Uterus (tissue), 4 donors: ENCODE results near the gene HOXA9. TPM values are rescaled to one million over a fixed set of nuclear protein-coding genes. Genes with fewer than 3 reads are reported as not detected.

Experiments
- DNase-seq, 2 donors: peaks; one replicate each; pipeline ENCODE4 v3.0.0-alpha.2; 2019 to 2020
- H3K27ac ChIP-seq, 2 donors: fragments of 200-600 bp; sonication (generic); 1 replicate in 1 of 2; 2 replicates in 1 of 2; pipeline ENCODE4 v1.5.1; 2016 to 2018
- H3K27me3 ChIP-seq, 2 donors: fragments of 200-600 bp; sonication (generic); one replicate each; pipeline ENCODE4 v1.5.1; 2018 to 2019; ENCODE audit warnings: control low read depth in 1 of 2
- H3K36me3 ChIP-seq, 2 donors: fragments of 200-600 bp; sonication (generic); one replicate each; pipeline ENCODE4 v1.5.1; 2019; ENCODE audit warnings: control low read depth in 1 of 2
- H3K4me1 ChIP-seq, 2 donors: fragments of 200-600 bp; sonication (generic); one replicate each; pipeline ENCODE4 v1.5.1; 2018 to 2019; ENCODE audit warnings: control low read depth in 1 of 2
- H3K4me3 ChIP-seq, 2 donors: fragments of 200-600 bp; sonication (generic); 1 replicate in 1 of 2; 2 replicates in 1 of 2; pipeline ENCODE4 v1.5.1; 2018 to 2019; ENCODE audit warnings: mild to moderate bottlenecking in 1 of 2
- H3K9me3 ChIP-seq, 2 donors: fragments of 200-600 bp; sonication (generic); one replicate each; pipeline ENCODE4 v1.5.1; 2019; ENCODE audit warnings: control low read depth in 1 of 2
- POLR2A ChIP-seq, 2 donors: fragments of 450-650 bp; IDR thresholded peaks; one replicate each; pipeline ENCODE4 v1.6.1; 2016; ENCODE audit warnings: antibody characterized with exemption in 2 of 2, mild to moderate bottlenecking in 1 of 2, moderate library complexity in 1 of 2
- intact Hi-C: fragments of 100-400 bp; cut with DNase I; formaldehyde crosslinking; loops from one replicate; pipeline ENCODE4 v1.15.1; 2023; ENCODE audit warnings: low total_unique reads
- total RNA-seq, 4 donors: library from RNA; depleted of rRNA in 3 of 4; stranded (reverse); fragments of >200 nt in 3 of 4; gene quantifications; one replicate each; pipeline versions ENCODE4 v1.1.0 to v1.2.4, GENCODE V29; 2014 to 2023
- TF ChIP-seq, protein P1 (sequence below), 4 experiments: fragments of 200-600 bp in 2 of 4; fragments of 450-650 bp in 2 of 4; sonication (generic) in 2 of 4; IDR thresholded peaks; one replicate each; pipeline ENCODE4 v1.5.1; 2016 to 2019; ENCODE audit warnings: antibody characterized with exemption in 4 of 4, mild to moderate bottlenecking in 2 of 4, moderate library complexity in 1 of 4
- donor health status: DM: yes; HTN: yes; CAD: no.

Gene HOXA9
- total RNA-seq, 4 donors from 2014 or later, result 2.3 to 26.4 (median 22.4) TPM

DNA sequence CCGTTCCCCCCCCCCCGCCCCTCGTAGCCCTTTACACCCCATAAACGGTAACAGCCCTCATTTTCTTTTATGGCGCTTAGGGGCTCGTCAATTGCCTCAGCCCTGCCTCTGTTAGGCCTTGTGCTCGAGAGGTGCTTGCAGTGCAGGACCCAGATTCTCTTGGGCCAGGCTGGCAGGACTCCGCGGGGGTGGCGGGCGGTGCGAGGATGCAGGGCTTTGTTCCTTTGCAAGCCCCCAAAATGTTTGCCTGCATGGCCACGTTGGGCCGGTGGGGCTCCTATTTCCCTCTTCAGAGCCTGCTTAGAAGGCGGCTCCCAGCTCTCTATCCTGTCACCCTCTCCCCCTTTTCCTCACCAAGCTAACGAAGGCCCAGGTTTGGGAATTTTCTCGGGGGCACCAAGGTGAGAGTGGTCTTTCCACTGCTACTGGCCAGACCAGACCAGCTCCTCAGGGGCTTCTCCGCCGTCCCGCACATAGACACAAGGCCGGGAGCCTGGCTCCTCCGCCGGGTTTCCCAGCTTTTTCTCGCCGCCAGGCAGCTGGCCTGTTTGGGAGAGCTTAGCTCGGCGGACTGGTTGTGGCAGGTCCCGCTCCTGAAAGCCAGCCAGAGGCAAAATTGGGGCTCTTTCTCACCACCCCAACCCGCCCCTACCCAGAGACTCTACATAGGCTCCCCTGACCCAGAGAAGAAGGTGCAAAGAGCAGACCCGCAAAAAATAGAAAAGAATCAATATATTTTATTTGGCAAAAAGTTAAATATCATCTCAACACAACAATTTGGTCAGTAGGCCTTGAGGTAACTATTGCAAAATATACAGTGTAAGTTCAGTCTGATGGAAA lies 3.4 kb downstream of the HOXA9 start:
- peak overlapping the region; percentile 49 to 66 for H3K4me3 ChIP-seq
- DNase-seq, result peak; percentile 41 to 48

DNA sequence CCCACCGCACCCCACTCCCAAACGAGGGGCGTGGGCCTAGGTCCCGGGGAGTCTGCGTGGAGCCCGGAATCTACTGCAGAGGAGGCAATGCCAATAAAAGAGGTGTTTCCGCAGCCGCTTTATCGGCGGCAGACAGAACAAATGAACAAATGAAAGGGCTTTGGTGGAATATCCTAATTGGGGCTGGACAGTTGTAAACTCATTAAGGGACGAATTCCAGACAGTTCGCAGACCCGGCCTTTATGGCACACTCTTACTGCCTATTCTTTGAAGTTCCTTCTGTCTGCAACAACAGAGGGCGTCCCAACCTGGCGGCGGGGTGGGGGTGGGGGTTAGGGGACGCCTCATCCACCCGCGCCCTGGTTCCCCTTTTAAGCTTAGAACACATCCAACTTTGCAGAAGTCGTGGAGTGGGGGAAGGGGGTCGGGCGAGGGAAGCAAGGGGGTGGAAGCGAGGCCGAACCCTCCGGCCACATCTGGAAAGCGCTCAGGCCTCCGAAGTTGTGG lies 4.1 kb downstream of the HOXA9 start:
- peak; percentile 30 to 50 for DNase-seq
- no peak for TF ChIP-seq POLR2A (IDR thresholded peaks at IDR 0.05)
- TF ChIP-seq, protein P1, sequence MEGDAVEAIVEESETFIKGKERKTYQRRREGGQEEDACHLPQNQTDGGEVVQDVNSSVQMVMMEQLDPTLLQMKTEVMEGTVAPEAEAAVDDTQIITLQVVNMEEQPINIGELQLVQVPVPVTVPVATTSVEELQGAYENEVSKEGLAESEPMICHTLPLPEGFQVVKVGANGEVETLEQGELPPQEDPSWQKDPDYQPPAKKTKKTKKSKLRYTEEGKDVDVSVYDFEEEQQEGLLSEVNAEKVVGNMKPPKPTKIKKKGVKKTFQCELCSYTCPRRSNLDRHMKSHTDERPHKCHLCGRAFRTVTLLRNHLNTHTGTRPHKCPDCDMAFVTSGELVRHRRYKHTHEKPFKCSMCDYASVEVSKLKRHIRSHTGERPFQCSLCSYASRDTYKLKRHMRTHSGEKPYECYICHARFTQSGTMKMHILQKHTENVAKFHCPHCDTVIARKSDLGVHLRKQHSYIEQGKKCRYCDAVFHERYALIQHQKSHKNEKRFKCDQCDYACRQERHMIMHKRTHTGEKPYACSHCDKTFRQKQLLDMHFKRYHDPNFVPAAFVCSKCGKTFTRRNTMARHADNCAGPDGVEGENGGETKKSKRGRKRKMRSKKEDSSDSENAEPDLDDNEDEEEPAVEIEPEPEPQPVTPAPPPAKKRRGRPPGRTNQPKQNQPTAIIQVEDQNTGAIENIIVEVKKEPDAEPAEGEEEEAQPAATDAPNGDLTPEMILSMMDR (IDR thresholded peaks at IDR 0.05), result no peak
- H3K4me3 ChIP-seq, result peak overlapping the region; percentile 49
- intact Hi-C loops, result loop anchor here (5.0 kb wide), 1 partner anchor 304 kb away; no protein-coding TSS in a partner anchor
- no peaks in the 10 kb centered on the region for H3K36me3 ChIP-seq
- no peaks in the 10 kb centered on the region for H3K9me3 ChIP-seq
- no peaks in the 10 kb centered on the region for H3K4me1 ChIP-seq
- no peaks in the 10 kb centered on the region for H3K27me3 ChIP-seq
- peak overlapping the region; percentile 94 to 96 for H3K27ac ChIP-seq

More for the DNA sequence above, 3.4 kb downstream of the HOXA9 start:
- intact Hi-C loops, result loop anchor here (5.0 kb wide), 1 partner anchor 305 kb away; no protein-coding TSS in a partner anchor
- H3K27ac ChIP-seq, result peak overlapping the region; percentile 94 to 96
- H3K4me1 ChIP-seq, result no peaks in the 10 kb centered on the region
- H3K36me3 ChIP-seq, result no peaks in the 10 kb centered on the region
- no peaks in the 10 kb centered on the region for H3K9me3 ChIP-seq
- TF ChIP-seq POLR2A (IDR thresholded peaks at IDR 0.05), result no peak
- TF ChIP-seq, protein P1 (IDR thresholded peaks at IDR 0.05), result no peak
- no peaks in the 10 kb centered on the region for H3K27me3 ChIP-seq

DNA sequence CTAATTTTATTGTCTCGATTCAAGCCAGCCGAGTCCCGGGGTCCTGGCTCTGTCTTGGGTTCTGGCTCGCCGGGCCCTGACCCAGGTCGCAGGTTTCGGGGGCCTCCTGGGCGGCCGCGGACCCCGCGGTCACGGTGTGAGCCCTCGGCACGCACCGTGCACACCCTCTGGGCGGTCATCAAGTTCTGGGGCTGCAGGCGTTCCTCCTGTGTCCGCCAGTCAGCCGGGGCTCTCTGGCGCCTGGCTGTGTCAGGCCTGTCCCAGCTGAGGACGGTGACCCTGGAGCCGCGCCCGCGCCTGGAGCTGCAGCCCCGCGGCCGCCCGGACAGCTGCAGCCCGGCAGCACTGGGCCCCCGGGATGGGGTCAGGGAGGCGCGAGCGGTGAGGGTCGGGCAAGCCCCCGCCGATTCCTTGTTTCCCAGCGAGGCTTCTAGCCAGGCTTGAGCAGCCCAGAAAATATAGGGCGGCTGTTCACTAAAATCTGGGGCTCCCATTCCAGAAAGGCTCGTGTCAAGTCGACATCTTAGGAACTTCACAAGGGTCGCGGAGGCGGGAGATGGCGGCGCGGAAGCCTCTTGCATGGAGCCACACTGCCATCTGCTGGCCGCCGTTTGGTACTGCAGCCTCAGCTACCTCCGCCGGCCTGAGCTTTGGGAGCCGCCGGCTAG lies 4.7 kb downstream of the HOXA9 start:
- TF ChIP-seq, protein P1 (IDR thresholded peaks at IDR 0.05), result peak; percentile 97 to 100 (median 100)
- no peak for TF ChIP-seq POLR2A (IDR thresholded peaks at IDR 0.05)
- Histone ChIP-seq H3K36me3 (no peaks in the 10 kb centered on the region), H3K27me3 (no peaks in the 10 kb centered on the region), H3K4me3 (peak overlapping the region; percentile 49), H3K4me1 (no peaks in the 10 kb centered on the region), H3K9me3 (no peaks in the 10 kb centered on the region), H3K27ac (peak overlapping the region; percentile 94 to 96)
- intact Hi-C loops, result loop anchor here (5.0 kb wide), 1 partner anchor 303 kb away; no protein-coding TSS in a partner anchor
- peak; percentile 88 to 90 for DNase-seq

DNA sequence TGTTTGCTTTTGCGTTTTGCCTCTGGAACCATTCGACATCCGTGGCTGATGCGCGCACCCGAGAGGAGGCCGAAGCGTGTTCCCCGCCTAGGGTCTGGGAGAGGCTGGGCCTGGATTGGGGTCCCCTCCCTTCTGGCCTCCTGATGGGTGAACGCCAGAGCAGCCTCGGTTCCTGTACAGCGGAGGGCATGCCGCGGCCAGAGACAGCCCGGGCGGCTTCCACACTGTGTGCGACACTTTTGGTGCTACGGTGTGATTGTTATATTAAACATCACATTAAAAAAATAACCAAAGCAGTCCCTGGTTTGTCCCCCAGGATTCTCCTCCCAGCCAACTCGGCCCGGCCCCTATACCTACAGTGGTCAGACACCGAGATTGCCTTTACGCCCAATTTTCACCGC lies 5.2 kb downstream of the HOXA9 start:
- TF ChIP-seq, protein P1 (IDR thresholded peaks at IDR 0.05), result no peak
- TF ChIP-seq POLR2A (IDR thresholded peaks at IDR 0.05), result no peak
- H3K36me3 ChIP-seq, result no peaks in the 10 kb centered on the region
- H3K4me1 ChIP-seq, result peaks cover 0 to 4% of the 10 kb centered on the region in 2 donors
- intact Hi-C loops, result loop anchor here (5.0 kb wide), 1 partner anchor 303 kb away; no protein-coding TSS in a partner anchor
- peak overlapping the region; percentile 94 to 96 for H3K27ac ChIP-seq
- H3K27me3 ChIP-seq, result no peaks in the 10 kb centered on the region
- H3K9me3 ChIP-seq, result no peaks in the 10 kb centered on the region
- DNase-seq, result peak; percentile 32 to 34
- peak overlapping the region; percentile 49 for H3K4me3 ChIP-seq
